HT1080 (cell line): Measurements from ENCODE around the gene BCAP31. TPM values are rescaled to one million over a fixed set of nuclear protein-coding genes. Genes with fewer than 3 reads are reported as not detected.
A peak's percentile ranks its signal among the peaks of the same experiment; 100 is the strongest.
"Not testable (repeated sequence)": the region's sequence is repeated elsewhere in the genome, so short reads cannot be mapped to it uniquely, and the experiment has no call there.

Experiments used
- DNase-seq: peaks from one replicate; pipeline ENCODE4 v3.0.0-alpha.2; 2015; ENCODE audit warnings: low read depth
- total RNA-seq: library from RNA; depleted of rRNA; stranded (reverse); fragments of >200 nt; shearing (Covaris generic); gene quantifications from 2 replicates; pipeline ENCODE4 v1.2.3, GENCODE V29; 2014

The BCAP31 gene
- total RNA-seq, 1 experiment from 2014 or later: 197 TPM

GRCh38 chrX:153736071-153736820 is 12.1 kb upstream of the BCAP31 start:
- DNase-seq: no peak

- DNase-seq: peak; percentile 24
Measured at GRCh38 chrX:153735274-153735673, 11.1 kb upstream of the BCAP31 start.

GRCh38 chrX:153734871-153735270 is 10.7 kb upstream of the BCAP31 start:
- no peak for DNase-seq

- DNase-seq: no peak
Measured at GRCh38 chrX:153733651-153734240, 9.6 kb upstream of the BCAP31 start.

GRCh38 chrX:153732401-153732800 is 8.2 kb upstream of the BCAP31 start:
- DNase-seq: peak; percentile 28

GRCh38 chrX:153731845-153732215 is 7.6 kb upstream of the BCAP31 start:
- no peak for DNase-seq

GRCh38 chrX:153731117-153731844 is 7.1 kb upstream of the BCAP31 start:
- DNase-seq: no peak

GRCh38 chrX:153730115-153730514 is 5.9 kb upstream of the BCAP31 start:
- not testable (repeated sequence) for DNase-seq

- no peak for DNase-seq
Measured at GRCh38 chrX:153728951-153729631, 4.9 kb upstream of the BCAP31 start.

GRCh38 chrX:153728095-153728494 is 3.9 kb upstream of the BCAP31 start:
- no peak for DNase-seq

- no peak for DNase-seq
Measured at GRCh38 chrX:153727123-153727931, 3.1 kb upstream of the BCAP31 start.

GRCh38 chrX:153726286-153727122 is 2.3 kb upstream of the BCAP31 start:
- DNase-seq: no peak

- DNase-seq: no peak
Measured at GRCh38 chrX:153725832-153726285, 1.7 kb upstream of the BCAP31 start.

GRCh38 chrX:153725039-153725831 is 1.0 kb upstream of the BCAP31 start:
- DNase-seq: no peak

- DNase-seq: peak; percentile 50
Measured at GRCh38 chrX:153723351-153724251, 586 bp downstream of the BCAP31 start.

- peak; percentile 24 for DNase-seq
Measured at GRCh38 chrX:153722704-153723350, 1.4 kb downstream of the BCAP31 start.

- DNase-seq: no peak
Measured at GRCh38 chrX:153719701-153720100, 4.5 kb downstream of the BCAP31 start.

GRCh38 chrX:153719238-153719637 is 4.9 kb downstream of the BCAP31 start:
- DNase-seq: no peak
